Measurements from ENCODE around the gene SULT1C4. TPM values are rescaled to one million over a fixed set of nuclear protein-coding genes. Genes with fewer than 3 reads are reported as not detected.
A peak's percentile ranks its signal among the peaks of the same experiment; 100 is the strongest.

Gene SULT1C4
- 6.0 and 7.0 TPM in 2 replicates for total RNA-seq
- long read RNA-seq, partial matches to known transcripts, result 0 of 11 reads
- long read RNA-seq, other reads (novel, unspliced or antisense), result 8 of 11 reads

- H3K4me3 Mint-ChIP-seq (ENCODE audit: unreplicated experiment), result peak within 1 kb of the TSS; percentile 63
- no peak for DNase-seq (ENCODE audit: extremely low spot score, unreplicated experiment)
- peaks cover 59% of the 10 kb centered on the region for H3K4me1 Mint-ChIP-seq (ENCODE audit: unreplicated experiment)
- H3K36me3 Mint-ChIP-seq (ENCODE audit: unreplicated experiment), result peaks cover 3% of the 10 kb centered on the region
- H3K27ac Mint-ChIP-seq (ENCODE audit: unreplicated experiment), result peak within 1 kb of the TSS; percentile 95
- no peak for TF ChIP-seq CTCF (IDR thresholded peaks at IDR 0.05)
- no peaks in the 10 kb centered on the region for H3K9me3 Mint-ChIP-seq (ENCODE audit: unreplicated experiment)
- no peaks in the 10 kb centered on the region for H3K27me3 Mint-ChIP-seq (ENCODE audit: unreplicated experiment)
Observed at GRCh38 chr2:108377815-108378630, at the start of gene SULT1C4. Gene SULT1C4, plus strand, starts transcription at chr2:108377954. Its CDS starts 384 bp downstream, at chr2:108378338.

- no peak for TF ChIP-seq CTCF (IDR thresholded peaks at IDR 0.05)
- Mint-ChIP-seq H3K27me3 (ENCODE audit: unreplicated experiment) (peaks cover 11% of the 10 kb centered on the region), H3K9me3 (ENCODE audit: unreplicated experiment) (no peaks in the 10 kb centered on the region), H3K4me1 (ENCODE audit: unreplicated experiment) (peaks cover 17% of the 10 kb centered on the region), H3K36me3 (ENCODE audit: unreplicated experiment) (no peaks in the 10 kb centered on the region), H3K27ac (ENCODE audit: unreplicated experiment) (no peak overlapping the region), H3K4me3 (ENCODE audit: unreplicated experiment) (no peak overlapping the region)
- no peak for DNase-seq (ENCODE audit: extremely low spot score, unreplicated experiment)
Observed at GRCh38 chr2:108329771-108330170, 48.0 kb upstream of the SULT1C4 start.

- TF ChIP-seq CTCF (IDR thresholded peaks at IDR 0.05), result no peak
- H3K36me3 Mint-ChIP-seq (ENCODE audit: unreplicated experiment), result no peaks in the 10 kb centered on the region
- H3K27me3 Mint-ChIP-seq (ENCODE audit: unreplicated experiment), result peaks cover 19% of the 10 kb centered on the region
- no peaks in the 10 kb centered on the region for H3K9me3 Mint-ChIP-seq (ENCODE audit: unreplicated experiment)
- no peak overlapping the region for H3K4me3 Mint-ChIP-seq (ENCODE audit: unreplicated experiment)
- DNase-seq (ENCODE audit: extremely low spot score, unreplicated experiment), result no peak
- peaks cover 12% of the 10 kb centered on the region for H3K4me1 Mint-ChIP-seq (ENCODE audit: unreplicated experiment)
- no peak overlapping the region for H3K27ac Mint-ChIP-seq (ENCODE audit: unreplicated experiment)
Observed at GRCh38 chr2:108330979-108331378, 46.8 kb upstream of the SULT1C4 start.

- H3K4me1 Mint-ChIP-seq (ENCODE audit: unreplicated experiment), result peaks cover 5% of the 10 kb centered on the region
- H3K27ac Mint-ChIP-seq (ENCODE audit: unreplicated experiment), result no peak overlapping the region
- H3K27me3 Mint-ChIP-seq (ENCODE audit: unreplicated experiment), result peaks cover 8% of the 10 kb centered on the region
Observed at GRCh38 chr2:108345951-108346350, 31.8 kb upstream of the SULT1C4 start.

More at GRCh38 chr2:108345951-108346350, 31.8 kb upstream of the SULT1C4 start:
- DNase-seq (ENCODE audit: extremely low spot score, unreplicated experiment), result no peak
- Mint-ChIP-seq H3K36me3 (ENCODE audit: unreplicated experiment) (peaks cover 3% of the 10 kb centered on the region), H3K4me3 (ENCODE audit: unreplicated experiment) (no peak overlapping the region), H3K9me3 (ENCODE audit: unreplicated experiment) (peaks cover 4% of the 10 kb centered on the region)
- TF ChIP-seq CTCF (IDR thresholded peaks at IDR 0.05), result no peak
